Panc1 (cell line): ENCODE data around the gene GBF1. TPM values are rescaled to one million over a fixed set of nuclear protein-coding genes. Genes with fewer than 3 reads are reported as not detected.

Experiments used
- ATAC-seq: fragments of 200-7000 bp; cut with Tn5 transposase; 2 replicates; pipeline ENCODE4 v1.9.1; 2020; ENCODE audit warnings: mild to moderate bottlenecking, moderate library complexity
- BruUV-seq: library from RNA; stranded (reverse); fragments of 400-500 nt; replicated peaks from 2 replicates; lab custom pipeline; 2021; lab: Mats Ljungman, UMichigan
- CTCF ChIA-PET: fragments of 300-600 bp; sonication (Branson Sonifier 250); formaldehyde crosslinking; loops from one replicate; lab custom pipeline; 2022; ENCODE audit warnings: antibody characterized with exemption; lab: Charles Lee
- POLR2A ChIA-PET: fragments of 300-600 bp; sonication (Branson Sonifier 250); formaldehyde crosslinking; loops from one replicate; lab custom pipeline; 2022; ENCODE audit warnings: antibody characterized with exemption; lab: Charles Lee
- DNase-seq: peaks from one replicate; pipeline ENCODE4 v3.0.0-alpha.2; 2010; ENCODE audit warnings: low read depth, low spot score
- H3K27ac ChIP-seq: 2 replicates; pipeline ENCODE4 v1.5.1; 2011; ENCODE audit warnings: mild to moderate bottlenecking, low read length, inconsistent platforms
- H3K27me3 ChIP-seq: fragments of 200-500 bp; sonication (Bioruptor generic); 2 replicates; pipeline ENCODE4 v1.6.0; 2014; ENCODE audit warnings: low read length, inconsistent platforms; ENCODE audit not compliant: control insufficient read depth, insufficient read depth
- H3K36me3 ChIP-seq: fragments of 200-500 bp; sonication (Bioruptor generic); 2 replicates; pipeline ENCODE4 v1.5.1; 2014; ENCODE audit warnings: inconsistent platforms, mild to moderate bottlenecking, low read length, moderate library complexity; ENCODE audit not compliant: control insufficient read depth, insufficient read depth
- H3K4me1 ChIP-seq: 2 replicates; pipeline ENCODE4 v1.5.1; 2011; ENCODE audit warnings: inconsistent platforms, mild to moderate bottlenecking, low read length, moderate library complexity; ENCODE audit not compliant: control insufficient read depth, insufficient read depth
- H3K4me3 ChIP-seq, 2 experiments: 2 replicates each; pipeline ENCODE4 v1.5.1; 2011 to 2012; ENCODE audit warnings: low read depth in 2 of 2, low read length in 2 of 2, mild to moderate bottlenecking in 2 of 2, inconsistent platforms in 1 of 2, moderate library complexity in 1 of 2
- H3K9me3 ChIP-seq: fragments of 200-500 bp; sonication (Bioruptor generic); 2 replicates; pipeline ENCODE4 v1.5.1; 2014; ENCODE audit warnings: low read depth, mild to moderate bottlenecking, inconsistent platforms, low read length, moderate library complexity; ENCODE audit not compliant: control insufficient read depth, insufficient read depth
- CTCF ChIP-seq: fragments of 450-650 bp; IDR thresholded peaks from 2 replicates; pipeline ENCODE4 v1.5.1; 2017; ENCODE audit warnings: mild to moderate bottlenecking
- POLR2AphosphoS5 ChIP-seq: IDR thresholded peaks from 2 replicates; pipeline ENCODE4 v1.6.1; 2012; ENCODE audit warnings: mild to moderate bottlenecking, low read depth, low read length, moderate library complexity
- REST ChIP-seq, 2 experiments: IDR thresholded peaks; 2 replicates each; pipeline ENCODE4 v1.6.1; 2011 to 2012; ENCODE audit warnings: low read depth in 2 of 2, control low read depth in 1 of 2, low read length in 1 of 2, mild to moderate bottlenecking in 1 of 2, moderate library complexity in 1 of 2; ENCODE audit not compliant: insufficient read depth in 1 of 2
- SIN3A ChIP-seq: IDR thresholded peaks from 2 replicates; pipeline ENCODE4 v1.6.1; 2012; ENCODE audit warnings: low read depth, mild to moderate bottlenecking, low read length, moderate library complexity, borderline replicate concordance; ENCODE audit not compliant: insufficient read depth
- TCF7L2 ChIP-seq: IDR thresholded peaks from 2 replicates; pipeline ENCODE4 v1.6.1; 2011; ENCODE audit warnings: mild to moderate bottlenecking, low read depth, low read length, inconsistent platforms
- in situ Hi-C: cut with HindIII; loops from 2 replicates; pipeline ENCODE4 v1.10.0; 2016; ENCODE audit warnings: low sequenced_read_pairs, low pct_unique_long_range_greater_than_20kb
- intact Hi-C: fragments of 100-400 bp; cut with micrococcal nuclease; formaldehyde crosslinking; loops from one replicate; pipeline ENCODE4 v1.10.0; 2022; ENCODE audit not compliant: unreplicated experiment
- total RNA-seq: library from RNA; stranded (reverse); gene quantifications from one replicate; pipeline ENCODE4 v1.2.1, GENCODE V29; 2021; ENCODE audit not compliant: unreplicated experiment

The GBF1 gene
- total RNA-seq, 1 experiment from 2014 or later: 65.0 TPM

- Histone ChIP-seq H3K27me3 (no peaks in the 10 kb centered on the region), H3K27ac (no peak overlapping the region), H3K4me3 (no peak overlapping the region), H3K4me1 (peaks cover 4% of the 10 kb centered on the region; the same call in 1 of the 2 replicates), H3K36me3 (0 out of 2 replicates have a peak, but pooled peaks cover 5% of the 10 kb centered on the region), H3K9me3 (no peaks in the 10 kb centered on the region)
- ChIA-PET POLR2A (no interaction called here), CTCF (interaction anchor here (1.0 kb wide), 1 partner anchor 68 kb away, joined by 5 read pairs; no protein-coding TSS in a partner anchor)
- intact Hi-C loops (no loop called here), in situ Hi-C loops (no loop called here)
- TF ChIP-seq CTCF (no peak), POLR2AphosphoS5 (no peak), SIN3A (no peak), REST (IDR thresholded peaks at IDR 0.05; ENCODE audit: insufficient read depth in 1 of 2, low read depth in 2 of 2, low read length in 1 of 2) (no peak), TCF7L2 (no peak)
- BruUV-seq: no TSS peak
- DNase-seq (no peak), ATAC-seq (no peak)
Measured at GRCh38 chr10:102284531-102284930, 39.2 kb downstream of the GBF1 start.

GRCh38 chr10:102285133-102285532 is 39.8 kb downstream of the GBF1 start:
- H3K36me3 ChIP-seq: 0 out of 2 replicates have a peak, but pooled peaks cover 5% of the 10 kb centered on the region
- intact Hi-C loops (no loop called here), in situ Hi-C loops (no loop called here)
- H3K4me3 ChIP-seq: no peak overlapping the region
- no TSS peak for BruUV-seq
- no peak for TF ChIP-seq TCF7L2
- no peak for TF ChIP-seq POLR2AphosphoS5
- TF ChIP-seq REST (IDR thresholded peaks at IDR 0.05; ENCODE audit: insufficient read depth in 1 of 2, low read depth in 2 of 2, low read length in 1 of 2): no peak
- no peak for TF ChIP-seq SIN3A
- TF ChIP-seq CTCF: no peak
- H3K9me3 ChIP-seq: no peaks in the 10 kb centered on the region
- ATAC-seq (no peak), DNase-seq (no peak)
- no peaks in the 10 kb centered on the region for H3K27me3 ChIP-seq
- ChIA-PET CTCF (interaction anchor here (1.0 kb wide), 1 partner anchor 67 kb away, joined by 5 read pairs; no protein-coding TSS in a partner anchor), POLR2A (no interaction called here)
- H3K27ac ChIP-seq: no peak overlapping the region
- peaks cover 4% of the 10 kb centered on the region; the same call in 1 of the 2 replicates for H3K4me1 ChIP-seq
